Measurements from ENCODE around the gene SH3TC2.

DNA sequence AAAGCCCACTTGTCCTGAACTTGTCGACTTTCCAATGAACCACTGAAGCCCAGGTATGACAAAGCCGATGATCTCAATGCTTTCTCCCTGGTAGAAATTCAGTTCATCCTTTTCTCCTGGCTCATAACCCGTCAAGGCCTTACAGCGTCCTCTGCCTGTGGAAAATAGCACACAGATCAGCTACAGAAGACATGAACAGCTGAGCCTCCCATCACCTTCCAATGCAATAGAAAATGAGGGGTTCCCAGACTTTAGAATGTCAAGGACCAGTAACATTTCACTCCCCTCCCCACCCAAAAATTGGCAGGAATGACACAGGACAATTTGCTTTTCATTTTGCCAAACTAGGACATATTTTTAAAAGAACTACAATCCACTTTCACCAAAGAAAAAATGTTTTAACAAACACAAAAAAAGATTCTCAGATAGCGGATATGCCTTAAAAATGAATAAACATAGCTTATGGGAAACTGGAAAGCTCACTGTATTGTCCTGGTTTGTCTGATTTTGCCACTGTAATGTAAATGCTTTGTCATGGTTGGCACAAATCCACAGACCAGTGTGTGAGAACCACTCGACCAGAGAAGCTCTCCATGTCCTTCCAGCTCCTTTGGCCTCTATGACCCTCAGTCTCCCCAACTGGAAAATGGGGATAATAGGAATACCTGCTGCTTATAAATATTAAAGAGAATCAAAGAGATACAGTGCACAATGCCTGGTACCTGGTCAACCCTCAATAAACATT lies 24.4 kb downstream of the SH3TC2 start:
- TF ChIP-seq CTCF (IDR thresholded peaks at IDR 0.05 in 2 of 3, conservative IDR thresholded peaks at IDR 0.05 in 1 of 3; ENCODE audit: control insufficient read depth in 2 of 3, extremely low read depth in 1 of 3, insufficient read depth in 1 of 3, low read depth in 3 of 3, low read length in 3 of 3) = no peak
- TF ChIP-seq CHD4 (IDR thresholded peaks at IDR 0.05) = no peak
- TF ChIP-seq MYC (IDR thresholded peaks at IDR 0.05; ENCODE audit: insufficient read depth, insufficient read length, insufficient replicate concordance, low read length, severe bottlenecking) = no peak
- no peak for TF ChIP-seq STAT3 (IDR thresholded peaks at IDR 0.05; ENCODE audit: low read depth, low read length)
- TF ChIP-seq, protein P1, sequence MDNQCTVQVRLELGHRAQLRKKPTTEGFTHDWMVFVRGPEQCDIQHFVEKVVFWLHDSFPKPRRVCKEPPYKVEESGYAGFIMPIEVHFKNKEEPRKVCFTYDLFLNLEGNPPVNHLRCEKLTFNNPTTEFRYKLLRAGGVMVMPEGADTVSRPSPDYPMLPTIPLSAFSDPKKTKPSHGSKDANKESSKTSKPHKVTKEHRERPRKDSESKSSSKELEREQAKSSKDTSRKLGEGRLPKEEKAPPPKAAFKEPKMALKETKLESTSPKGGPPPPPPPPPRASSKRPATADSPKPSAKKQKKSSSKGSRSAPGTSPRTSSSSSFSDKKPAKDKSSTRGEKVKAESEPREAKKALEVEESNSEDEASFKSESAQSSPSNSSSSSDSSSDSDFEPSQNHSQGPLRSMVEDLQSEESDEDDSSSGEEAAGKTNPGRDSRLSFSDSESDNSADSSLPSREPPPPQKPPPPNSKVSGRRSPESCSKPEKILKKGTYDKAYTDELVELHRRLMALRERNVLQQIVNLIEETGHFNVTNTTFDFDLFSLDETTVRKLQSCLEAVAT (IDR thresholded peaks at IDR 0.05) = no peak

All from GM12878 (cell line).